H1 (cell line): ENCODE data around the gene PIK3R5. TPM values are rescaled to one million over a fixed set of nuclear protein-coding genes. Genes with fewer than 3 reads are reported as not detected.

Source experiments
- CTCF ChIA-PET: fragments of 300-600 bp; sonication (Branson Sonifier 250); formaldehyde crosslinking; loops from one replicate; lab custom pipeline; 2021; ENCODE audit not compliant: partially characterized antibody; lab: Charles Lee
- POLR2A ChIA-PET: fragments of 300-600 bp; sonication (Branson Sonifier 250); formaldehyde crosslinking; loops from one replicate; lab custom pipeline; 2021; ENCODE audit warnings: inconsistent platforms; ENCODE audit not compliant: partially characterized antibody; lab: Charles Lee
- DNase-seq, 2 experiments: peaks; one replicate each; pipeline versions ENCODE4 v3.0.0 to v3.0.0-alpha.2; 2010 to 2022; ENCODE audit warnings: low spot score in 2 of 2, low read depth in 1 of 2, mixed read lengths in 1 of 2
- FAIRE-seq: peaks from 2 replicates; lab custom pipeline; 2011; peaks lifted over from hg19 to GRCh38; lab: Jason Lieb, UNC
- H2AFZ ChIP-seq: 2 replicates; pipeline ENCODE4 v1.8.1; 2012; ENCODE audit warnings: low read length, inconsistent platforms
- H2AK5ac ChIP-seq: 2 replicates; pipeline ENCODE4 v1.6.1; 2013; ENCODE audit warnings: low read depth, low read length
- H2BK120ac ChIP-seq: replicated peaks from 2 replicates; pipeline ENCODE3; 2013; ENCODE audit warnings: low read depth, low read length, inconsistent platforms
- H2BK12ac ChIP-seq: 2 replicates; pipeline ENCODE4 v1.6.1; 2013; ENCODE audit warnings: low read depth, low read length
- H2BK15ac ChIP-seq: 2 replicates; pipeline ENCODE4 v1.6.1; 2013; ENCODE audit warnings: low read length
- H2BK20ac ChIP-seq: 2 replicates; pipeline ENCODE4 v1.6.1; 2013; ENCODE audit warnings: low read length
- H2BK5ac ChIP-seq: 2 replicates; pipeline ENCODE4 v1.6.1; 2013; ENCODE audit warnings: low read depth, low read length
- H3K14ac ChIP-seq: 2 replicates; pipeline ENCODE4 v1.6.1; 2013; ENCODE audit warnings: inconsistent platforms; ENCODE audit not compliant: insufficient read length
- H3K18ac ChIP-seq: 2 replicates; pipeline ENCODE4 v1.6.1; 2013; ENCODE audit warnings: low read length; ENCODE audit errors: extremely low read depth
- H3K23ac ChIP-seq: 2 replicates; pipeline ENCODE4 v1.6.1; 2013; ENCODE audit warnings: inconsistent platforms; ENCODE audit not compliant: insufficient read length
- H3K23me2 ChIP-seq: 2 replicates; pipeline ENCODE4 v1.6.1; 2013; ENCODE audit warnings: low read depth, low read length
- H3K27ac ChIP-seq: 2 replicates; pipeline ENCODE4 v1.6.1; 2011; ENCODE audit warnings: low read depth, low read length, inconsistent platforms
- H3K27me3 ChIP-seq, 4 experiments: replicated peaks in 1 of 4; 1 replicate in 1 of 4; 2 replicates in 3 of 4; pipeline versions ENCODE4 v1.6.1 to v1.8.1; 2011 to 2013; ENCODE audit warnings: low read length in 3 of 4, mild to moderate bottlenecking in 3 of 4, inconsistent platforms in 2 of 4, mixed read lengths in 2 of 4, moderate library complexity in 1 of 4; ENCODE audit not compliant: control insufficient read depth in 3 of 4, insufficient read depth in 3 of 4; ENCODE audit errors: extremely low read depth in 1 of 4
- H3K36me3 ChIP-seq, 4 experiments: 2 replicates each; pipeline versions ENCODE4 v1.6.1 to v1.8.1; 2011 to 2013; ENCODE audit warnings: mild to moderate bottlenecking in 4 of 4, low read length in 3 of 4, moderate library complexity in 2 of 4, control low read depth in 1 of 4, inconsistent platforms in 1 of 4; ENCODE audit not compliant: insufficient read depth in 4 of 4, control insufficient read depth in 2 of 4
- H3K4ac ChIP-seq: replicated peaks from 2 replicates; pipeline ENCODE3; 2013; ENCODE audit warnings: low read length, low read depth, mixed read lengths, inconsistent platforms; ENCODE audit not compliant: insufficient read length
- H3K4me1 ChIP-seq, 4 experiments: replicated peaks in 1 of 4; 1 replicate in 1 of 4; 2 replicates in 3 of 4; pipeline versions ENCODE4 v1.6.1 to v1.8.1; 2011 to 2013; ENCODE audit warnings: low read length in 3 of 4, inconsistent platforms in 2 of 4, mixed read lengths in 1 of 4; ENCODE audit not compliant: insufficient read depth in 4 of 4, control insufficient read depth in 3 of 4
- H3K4me2 ChIP-seq, 2 experiments: 2 replicates each; pipeline versions ENCODE4 v1.6.1 to v1.8.1; 2011 to 2013; ENCODE audit warnings: low read depth in 2 of 2, low read length in 2 of 2, control low read depth in 1 of 2, inconsistent platforms in 1 of 2, mild to moderate bottlenecking in 1 of 2; ENCODE audit not compliant: insufficient read depth in 1 of 2
- H3K4me3 ChIP-seq, 4 experiments: fragments of 200-600, 300-600 bp in 1 of 4; sonication (generic), shearing (Covaris generic), sonication (Bioruptor Twin) in 1 of 4; 2 replicates each; pipeline versions ENCODE4 v1.5.1 to v1.8.1; 2011 to 2016; ENCODE audit warnings: low read length in 4 of 4, low read depth in 3 of 4, control low read depth in 2 of 4, inconsistent platforms in 2 of 4, mild to moderate bottlenecking in 2 of 4, mixed read lengths in 1 of 4, moderate library complexity in 1 of 4; ENCODE audit not compliant: insufficient read depth in 2 of 4; ENCODE audit errors: extremely low read depth in 1 of 4
- H3K56ac ChIP-seq: replicated peaks from 2 replicates; pipeline ENCODE3; 2013; ENCODE audit warnings: low read depth, mild to moderate bottlenecking, mixed read lengths, low read length, inconsistent platforms; ENCODE audit not compliant: insufficient read length
- H3K79me1 ChIP-seq: 2 replicates; pipeline ENCODE4 v1.6.1; 2013; ENCODE audit warnings: low read depth, low read length, control low read depth
- H3K79me2 ChIP-seq, 2 experiments: 2 replicates each; pipeline versions ENCODE4 v1.6.1 to v1.8.1; 2012 to 2013; ENCODE audit warnings: low read length in 2 of 2, mild to moderate bottlenecking in 2 of 2, inconsistent platforms in 1 of 2; ENCODE audit not compliant: insufficient read depth in 2 of 2, control insufficient read depth in 1 of 2
- H3K9ac ChIP-seq, 4 experiments: replicated peaks in 1 of 4; 1 replicate in 1 of 4; 2 replicates in 3 of 4; pipeline versions ENCODE4 v1.6.1 to v1.8.1; 2011 to 2013; ENCODE audit warnings: low read depth in 3 of 4, low read length in 3 of 4, control low read depth in 2 of 4, mild to moderate bottlenecking in 2 of 4, moderate library complexity in 2 of 4, inconsistent platforms in 1 of 4; ENCODE audit errors: extremely low read depth in 1 of 4
- H3K9me3 ChIP-seq, 2 experiments: 2 replicates each; pipeline versions ENCODE4 v1.6.1 to v1.8.1; 2012 to 2013; ENCODE audit warnings: mild to moderate bottlenecking in 2 of 2, moderate library complexity in 2 of 2, control low read depth in 1 of 2, inconsistent platforms in 1 of 2, low read depth in 1 of 2, low read length in 1 of 2, mixed read lengths in 1 of 2; ENCODE audit not compliant: insufficient read depth in 2 of 2
- H4K20me1 ChIP-seq, 2 experiments: replicated peaks in 1 of 2; 2 replicates each; pipeline versions ENCODE3 to v1.8.1; 2011 to 2013; ENCODE audit warnings: inconsistent platforms in 2 of 2, low read length in 2 of 2, mild to moderate bottlenecking in 1 of 2; ENCODE audit not compliant: insufficient read depth in 2 of 2, control insufficient read depth in 1 of 2
- H4K5ac ChIP-seq: 2 replicates; pipeline ENCODE4 v1.6.1; 2013; ENCODE audit warnings: low read length, low read depth, mixed read lengths, inconsistent platforms; ENCODE audit not compliant: insufficient read length
- H4K8ac ChIP-seq: 2 replicates; pipeline ENCODE4 v1.8.0; 2013; ENCODE audit warnings: mild to moderate bottlenecking, moderate library complexity, low read length, inconsistent platforms; ENCODE audit not compliant: insufficient read depth; ENCODE audit errors: extremely low read depth
- H4K91ac ChIP-seq: replicated peaks from 2 replicates; pipeline ENCODE3; 2013; ENCODE audit warnings: low read length, mixed read lengths, inconsistent platforms; ENCODE audit not compliant: insufficient read length
- CHD2 ChIP-seq: IDR thresholded peaks from 2 replicates; pipeline ENCODE4 v1.6.1; 2012; ENCODE audit warnings: low read length, improper control_type of control experiment
- EGR1 ChIP-seq: IDR thresholded peaks from 2 replicates; pipeline ENCODE4 v1.6.1; 2011; ENCODE audit warnings: low read depth, low read length, borderline replicate concordance
- POLR2A ChIP-seq, 2 experiments: IDR thresholded peaks; 1 replicate in 1 of 2; 2 replicates in 1 of 2; pipeline ENCODE4 v1.6.1; 2011; ENCODE audit warnings: low read depth in 2 of 2, low read length in 2 of 2, mild to moderate bottlenecking in 2 of 2; ENCODE audit errors: control extremely low read depth in 1 of 2
- RXRA ChIP-seq: IDR thresholded peaks from 2 replicates; pipeline ENCODE4 v1.6.1; 2011; ENCODE audit warnings: low read depth, mild to moderate bottlenecking, low read length, moderate library complexity; ENCODE audit not compliant: insufficient read depth
- SP2 ChIP-seq: IDR thresholded peaks from 2 replicates; pipeline ENCODE4 v1.6.1; 2012; ENCODE audit warnings: mild to moderate bottlenecking, low read length, inconsistent platforms
- TAF7 ChIP-seq: optimal IDR thresholded peaks from 2 replicates; pipeline ENCODE3; 2011; ENCODE audit warnings: low read depth, mild to moderate bottlenecking, inconsistent platforms, low read length, moderate library complexity, borderline replicate concordance
- USF2 ChIP-seq: IDR thresholded peaks from 2 replicates; pipeline ENCODE4 v1.6.1; 2011; ENCODE audit warnings: low read length, improper control_type of control experiment
- WGBS, 2 experiments: shearing (Covaris generic) in 1 of 2; methylation state at CpG; one replicate each; pipeline versions ENCODE4 v1.1.6 to v1.1.7; 2013 to 2015; ENCODE audit warnings: low lambda C conversion rate in 2 of 2, mixed read lengths in 2 of 2, inconsistent platforms in 1 of 2, low coverage in 1 of 2, missing lambda C conversion rate in 1 of 2; ENCODE audit not compliant: insufficient replicate concordance in 2 of 2, insufficient coverage in 1 of 2, insufficient read length in 1 of 2; ENCODE audit errors: extremely low coverage in 1 of 2, missing lambda C conversion rate in 1 of 2; 5-methylcytosine and 5-hydroxymethylcytosine counted together
- polyA plus RNA-seq, 7 experiments: library from polyadenylated mRNA; depleted of rRNA in 3 of 7; stranded (reverse) in 5 of 7; unstranded in 2 of 7; fragments of >200 nt in 5 of 7; fragments of 200-250 nt in 2 of 7; gene quantifications; 1 replicate in 5 of 7; 2 replicates in 1 of 7; 4 replicates in 1 of 7; pipeline versions ENCODE4 v1.2.1 to v1.2.3, GENCODE V29; 2011 to 2013; ENCODE audit warnings: missing spikeins in 2 of 7, mixed read lengths in 2 of 7
- total RNA-seq: library from RNA; stranded (reverse); fragmentation: NEBNext Ultra II Directional; extraction: Animal tissue kit (Norgen Biotek cat#: 25700); gene quantifications from 2 replicates; pipeline ENCODE4 v1.2.1, GENCODE V29; 2021

Gene PIK3R5
- total and polyA plus RNA-seq, 2 of the 8 experiments (the other 6 are each of a cell fraction or from before 2014, with no cell fraction given) = 2.7 to 4.3 TPM

GRCh38 chr17:8963014-8963413 lies 2.5 kb downstream of the PIK3R5 start:
- H2BK15ac ChIP-seq = no peak overlapping the region
- H3K23ac ChIP-seq = no peak overlapping the region
- H3K4me1 ChIP-seq = peaks cover 0 to 7% (median 3%) of the 10 kb centered on the region in 4 experiments; a peak in 4 of 7 replicates
- no peak overlapping the region for H3K14ac ChIP-seq
- H3K27ac ChIP-seq = no peak overlapping the region
- no peak overlapping the region for H2AK5ac ChIP-seq
- FAIRE-seq (no peak), DNase-seq (no peak)
- POLR2A ChIA-PET = interaction anchor here (0.9 kb wide), 1 partner anchor 10 kb away, joined by 3 read pairs; no protein-coding TSS in a partner anchor
- H4K5ac ChIP-seq = no peak overlapping the region
- H3K23me2 ChIP-seq = peaks cover 8% of the 10 kb centered on the region; the same call in 1 of the 2 replicates
- H3K4me2 ChIP-seq = no peak overlapping the region
- TF ChIP-seq CHD2 = no peak
- no peak for TF ChIP-seq RXRA
- no peak for TF ChIP-seq POLR2A (IDR thresholded peaks at IDR 0.05; ENCODE audit: control extremely low read depth in 1 of 2, low read depth in 2 of 2, low read length in 2 of 2)
- no peak for TF ChIP-seq TAF7
- TF ChIP-seq SP2 = no peak
- TF ChIP-seq EGR1 = no peak
- no peak for TF ChIP-seq USF2
- H2BK20ac ChIP-seq = no peak overlapping the region
- H3K56ac ChIP-seq = no peak overlapping the region
- 97% methylated on average over 3 of the region's 3 CpGs; no CpG with 5 or more reads in 1 of the 2 experiments for WGBS, 2 experiments
- H3K4me3 ChIP-seq = no peak overlapping the region
- H3K9me3 ChIP-seq = no peaks in the 10 kb centered on the region; a peak in 1 of 4 replicates
- H2BK5ac ChIP-seq = no peak overlapping the region
- no peak overlapping the region for H2BK12ac ChIP-seq
- H3K18ac ChIP-seq = no peak overlapping the region
- H4K91ac ChIP-seq = no peak overlapping the region
- H3K36me3 ChIP-seq = no peaks in the 10 kb centered on the region
- H3K27me3 ChIP-seq = peaks cover 2 to 18% (median 12%) of the 10 kb centered on the region in 4 experiments
- no peak overlapping the region for H4K8ac ChIP-seq
- no peak overlapping the region for H2BK120ac ChIP-seq
- H3K79me1 ChIP-seq = no peaks in the 10 kb centered on the region
- peaks cover 0 to 3% of the 10 kb centered on the region in 2 experiments for H4K20me1 ChIP-seq
- no peak overlapping the region for H3K4ac ChIP-seq
- no peak overlapping the region for H3K9ac ChIP-seq
- H3K79me2 ChIP-seq = no peaks in the 10 kb centered on the region
- CTCF ChIA-PET = interaction anchor here (0.7 to 1.4 kb wide), 3 partner anchors 10 to 455 kb away, joined by 3 read pairs; no protein-coding TSS in a partner anchor
- H2AFZ ChIP-seq = no peak overlapping the region
